Right lobe of liver (tissue), 6 donors: ENCODE results near the gene SERPINE1. TPM values are rescaled to one million over a fixed set of nuclear protein-coding genes. Genes with fewer than 3 reads are reported as not detected.

Experiments
- ATAC-seq, 4 donors: fragments of 200-7000 bp; cut with Tn5 transposase; one replicate each; pipeline ENCODE4 v1.9.1; 2020; ENCODE audit warnings: mild to moderate bottlenecking in 4 of 4, moderate library complexity in 4 of 4
- DNase-seq, 3 donors: peaks; one replicate each; pipeline ENCODE4 v3.0.0-alpha.2; 2020
- H3K27ac ChIP-seq, 3 donors: fragments of 200-600 bp; one replicate each; pipeline ENCODE4 v1.8.0; 2022
- H3K27me3 ChIP-seq, 2 donors: fragments of 200-600 bp; one replicate each; pipeline ENCODE4 v1.8.0; 2022
- H3K36me3 ChIP-seq, 4 donors: fragments of 200-600 bp; sonication (generic) in 1 of 4; one replicate each; pipeline versions ENCODE4 v1.5.1 to v1.8.0; 2017 to 2022; ENCODE audit warnings: control low read depth in 1 of 4
- H3K4me1 ChIP-seq, 4 donors: fragments of 200-600 bp; sonication (generic) in 1 of 4; one replicate each; pipeline versions ENCODE4 v1.5.1 to v1.8.0; 2017 to 2022; ENCODE audit warnings: control low read depth in 1 of 4
- H3K4me3 ChIP-seq, 3 donors: fragments of 200-600 bp; one replicate each; pipeline ENCODE4 v1.8.0; 2022
- H3K9me3 ChIP-seq, 4 donors: fragments of 200-600 bp; sonication (generic) in 1 of 4; one replicate each; pipeline versions ENCODE4 v1.5.1 to v1.8.0; 2017 to 2022; ENCODE audit warnings: control low read depth in 1 of 4
- CTCF ChIP-seq, 4 donors: fragments of 200-600 bp in 3 of 4; fragments of 450-650 bp in 1 of 4; IDR thresholded peaks; one replicate each; pipeline versions ENCODE4 v1.5.1 to v1.8.0; 2016 to 2022; ENCODE audit warnings: antibody characterized with exemption in 4 of 4, mild to moderate bottlenecking in 2 of 4
- POLR2A ChIP-seq: fragments of 450-650 bp; IDR thresholded peaks from one replicate; pipeline ENCODE4 v1.6.1; 2017; ENCODE audit warnings: antibody characterized with exemption, mild to moderate bottlenecking
- WGBS: methylation state at CpG from one replicate; pipeline ENCODE4 v1.1.6; 2018; ENCODE audit warnings: low coverage, low lambda C conversion rate; ENCODE audit not compliant: insufficient coverage; ENCODE audit errors: missing lambda C conversion rate; 5-methylcytosine and 5-hydroxymethylcytosine counted together
- intact Hi-C, 2 donors: fragments of 100-400 bp; cut with DNase I; formaldehyde crosslinking; loops; one replicate each; pipeline versions ENCODE4 v1.11.2 to v1.14.1; 2022
- total RNA-seq, 6 experiments: library from RNA; depleted of rRNA in 2 of 6; stranded (reverse); fragments of >200 nt in 2 of 6; fragmentation: NEBNext Ultra II Directional in 3 of 6; extraction: Animal tissue kit (Norgen Biotek cat#: 25700) in 3 of 6; gene quantifications; one replicate each; pipeline versions ENCODE4 v1.1.0 to v1.2.4, GENCODE V29; 2016 to 2023
- donor health status: DM: no; HTN: yes; CAD: no.
- donor health status: DM: no; HTN: no; CAD: no.
- donor health status: DM: no; HTN: no; CAD: no.
- donor health status: DM: no; HTN: yes; CAD: no.
- donor health status: DM: no; HTN: yes; CAD: no.

Gene SERPINE1
- total RNA-seq, 6 experiments from 2014 or later, result 5.4 to 497 (median 98.6) TPM

DNA sequence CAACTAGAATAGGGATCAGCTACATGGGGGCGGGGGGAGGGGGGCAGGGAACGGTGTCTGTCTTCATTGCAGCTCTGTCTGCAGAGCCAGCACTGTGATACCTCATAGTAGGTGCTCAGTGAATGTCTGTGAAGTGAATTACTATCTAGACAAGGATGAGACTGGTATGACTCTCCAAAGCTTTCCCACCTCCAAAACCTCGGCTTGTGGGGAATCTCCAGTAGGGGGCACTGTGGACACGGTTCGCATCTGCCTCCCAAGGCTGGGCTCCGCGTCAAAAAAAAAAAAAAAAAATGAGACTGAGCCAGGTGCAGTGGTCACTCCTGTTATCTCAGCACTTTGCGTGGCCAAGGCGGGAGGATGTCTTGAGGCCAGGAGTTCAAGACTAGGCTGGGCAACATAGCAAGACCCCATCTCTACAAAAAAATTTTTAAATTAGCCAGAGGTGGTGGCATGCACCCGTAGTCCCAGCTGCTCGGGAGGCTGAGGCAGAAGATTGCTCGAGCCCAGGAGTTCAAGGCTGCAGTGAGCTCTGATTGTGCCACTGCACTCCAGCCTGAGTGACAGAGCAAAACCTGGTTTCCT, 32.0 kb upstream of the SERPINE1 start:
- no peak overlapping the region for H3K27ac ChIP-seq
- no peaks in the 10 kb centered on the region for H3K27me3 ChIP-seq
- H3K9me3 ChIP-seq, result no peaks in the 10 kb centered on the region
- DNase-seq, result peak; percentile 61 to 67 (median 65)
- H3K4me1 ChIP-seq, result peaks cover 0 to 31% (median 15%) of the 10 kb centered on the region in 4 donors
- WGBS, result 8% methylated on average over 8 of the region's 12 CpGs
- ATAC-seq, result peak; percentile 87 to 93 (median 88)
- intact Hi-C loops, result loop anchor here in 1 of 2 donors (5.0 kb wide), 1 partner anchor 42 kb away; no protein-coding TSS in a partner anchor
- TF ChIP-seq POLR2A (no peak), CTCF (IDR thresholded peaks at IDR 0.05) (peak; percentile 58 to 81 (median 72))
- no peaks in the 10 kb centered on the region for H3K36me3 ChIP-seq
- no peak overlapping the region for H3K4me3 ChIP-seq

DNA sequence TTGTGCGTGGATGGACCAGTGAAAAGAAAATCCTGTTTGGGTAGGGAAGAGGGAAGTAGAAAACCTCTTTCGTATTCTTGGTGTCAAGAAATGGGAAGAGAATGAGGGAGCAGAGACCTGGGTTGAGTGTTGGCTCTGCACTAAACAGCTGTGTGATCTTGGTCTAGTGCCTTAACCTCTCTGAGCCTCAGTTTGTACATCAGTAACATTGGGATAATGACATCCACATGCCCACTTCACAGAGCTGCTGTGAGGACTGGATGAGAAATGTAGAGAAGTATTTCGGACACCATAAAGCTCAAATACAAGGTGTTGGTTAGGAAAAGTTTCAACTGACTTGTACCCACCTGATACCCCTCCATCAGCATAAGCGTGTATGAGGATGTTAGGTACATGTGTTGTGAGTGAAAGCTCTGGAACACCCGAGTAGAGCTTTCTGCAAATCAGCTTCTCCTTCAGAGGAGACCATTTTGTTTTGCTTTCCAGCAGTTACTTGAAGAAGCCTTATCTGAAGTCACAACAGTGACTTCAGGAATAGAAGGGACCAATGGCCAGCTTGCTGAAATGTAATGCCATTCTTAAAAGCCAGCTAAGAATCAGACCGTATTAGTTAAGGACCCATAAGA, 30.5 kb upstream of the SERPINE1 start:
- H3K4me1 ChIP-seq, result peaks cover 0 to 40% (median 19%) of the 10 kb centered on the region in 4 donors
- ATAC-seq (no peak), DNase-seq (no peak)
- H3K27ac ChIP-seq, result no peak overlapping the region
- no peaks in the 10 kb centered on the region for H3K27me3 ChIP-seq
- intact Hi-C loops, result loop anchor here in 1 of 2 donors (5.0 kb wide), 1 partner anchor 41 kb away; no protein-coding TSS in a partner anchor
- TF ChIP-seq POLR2A (no peak), CTCF (IDR thresholded peaks at IDR 0.05) (no peak)
- H3K9me3 ChIP-seq, result no peaks in the 10 kb centered on the region
- no peaks in the 10 kb centered on the region for H3K36me3 ChIP-seq
- 60% methylated on average over 5 of the region's 6 CpGs for WGBS
- no peak overlapping the region for H3K4me3 ChIP-seq

GRCh38 chr7:101096957-101097347, 30.0 kb upstream of the SERPINE1 start:
- 28% methylated on average over 5 of the region's 5 CpGs for WGBS
- TF ChIP-seq POLR2A, result no peak
- TF ChIP-seq CTCF (IDR thresholded peaks at IDR 0.05), result no peak
- peak in 1 of 4 donors; percentile 27 for ATAC-seq

DNA sequence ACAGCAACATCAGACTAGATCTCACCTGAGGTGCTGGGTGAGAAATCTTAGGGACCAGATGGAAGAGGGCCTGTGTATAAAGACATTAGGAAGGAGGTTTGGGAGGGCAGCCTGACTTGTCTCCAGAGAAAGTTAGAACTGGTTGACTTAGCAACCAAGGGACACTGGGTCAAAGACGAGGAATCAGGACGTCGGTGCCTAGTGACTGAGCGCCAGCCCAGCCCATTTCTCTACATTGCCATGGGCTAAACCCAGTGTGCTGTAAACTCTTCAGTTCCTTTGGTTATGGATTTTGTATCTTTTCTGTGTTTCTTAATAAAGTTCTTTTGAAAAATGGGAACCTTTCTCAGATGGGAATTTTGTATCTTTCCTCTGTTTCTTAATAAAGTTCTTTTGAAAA, 29.3 kb upstream of the SERPINE1 start:
- H3K4me1 ChIP-seq, result peaks cover 0 to 46% (median 19%) of the 10 kb centered on the region in 4 donors
- TF ChIP-seq CTCF (IDR thresholded peaks at IDR 0.05) (no peak), POLR2A (no peak)
- H3K9me3 ChIP-seq, result no peaks in the 10 kb centered on the region
- intact Hi-C loops, result loop anchor here in 1 of 2 donors (5.0 kb wide), 1 partner anchor 40 kb away; no protein-coding TSS in a partner anchor
- no peaks in the 10 kb centered on the region for H3K27me3 ChIP-seq
- peak overlapping the region in 1 of 3 donors; percentile 25 for H3K27ac ChIP-seq
- WGBS, result 64% methylated on average over 4 of the region's 4 CpGs
- no peak for DNase-seq
- no peak for ATAC-seq
- no peaks in the 10 kb centered on the region for H3K36me3 ChIP-seq
- H3K4me3 ChIP-seq, result no peak overlapping the region

More at GRCh38 chr7:101096957-101097347, 30.0 kb upstream of the SERPINE1 start:
- Histone ChIP-seq H3K4me3 (no peak overlapping the region), H3K9me3 (no peaks in the 10 kb centered on the region), H3K27me3 (no peaks in the 10 kb centered on the region), H3K36me3 (no peaks in the 10 kb centered on the region), H3K4me1 (peaks cover 0 to 41% (median 19%) of the 10 kb centered on the region in 4 donors), H3K27ac (peak overlapping the region in 1 of 3 donors; percentile 25)
- DNase-seq, result no peak
- intact Hi-C loops, result loop anchor here in 1 of 2 donors (5.0 kb wide), 1 partner anchor 40 kb away; no protein-coding TSS in a partner anchor
